K562 (cell line): Measurements from ENCODE around the gene TMEM86A. TPM values are rescaled to one million over a fixed set of nuclear protein-coding genes. Genes with fewer than 3 reads are reported as not detected.

Source experiments
- MAZ ChIP-seq, 2 experiments: fragments of 450-650 bp in 1 of 2; sonication (generic) in 1 of 2; formaldehyde crosslinking; IDR thresholded peaks in 1 of 2; conservative IDR thresholded peaks in 1 of 2; 2 replicates each; pipeline versions ENCODE4 v1.4.0 to v1.5.0; 2020; ENCODE audit warnings: mild to moderate bottlenecking in 1 of 2, missing genetic modification reagents in 1 of 2
- PPARD ChIP-seq: fragments of 250-450 bp; sonication (Bioruptor Pico); IDR thresholded peaks from 2 replicates; pipeline ENCODE4 v1.8.0; 2022; ENCODE audit warnings: inconsistent platforms, mild to moderate bottlenecking, moderate library complexity
- SIN3B ChIP-seq: fragments of 450-650 bp; IDR thresholded peaks from 2 replicates; pipeline ENCODE4 v1.6.1; 2017; ENCODE audit warnings: low read depth, mild to moderate bottlenecking, moderate library complexity
- polyA plus RNA-seq, 8 experiments: library from polyadenylated mRNA; depleted of rRNA in 4 of 8; stranded (reverse) in 5 of 8; unstranded in 3 of 8; fragments of >200 nt; fragmentation: Nextera tagmentation in 2 of 8; fragmentation: Illumina TruSeq in 1 of 8; extraction: Ambion mirVana in 2 of 8; extraction: Trizol in 1 of 8; gene quantifications; 2 replicates each; pipeline versions ENCODE4 v1.2.1 to v1.2.3, GENCODE V29; 2011 to 2014; ENCODE audit warnings: inconsistent platforms in 1 of 8, missing spikeins in 1 of 8
- total RNA-seq, 7 experiments: library from RNA; depleted of rRNA in 6 of 7; stranded (reverse); fragments of >200 nt in 6 of 7; fragmentation: Illumina TruSeq in 2 of 7; extraction: Trizol in 2 of 7; gene quantifications; 2 replicates each; pipeline versions ENCODE4 v1.2.1 to v1.2.3, GENCODE V29; 2011 to 2021; ENCODE audit warnings: low replicate concordance in 1 of 7
- TF ChIP-seq, protein P1 (sequence below), 2 experiments: fragments of 450-650 bp; formaldehyde crosslinking in 1 of 2; IDR thresholded peaks; 2 replicates each; pipeline versions ENCODE4 v1.4.0 to v1.6.1; 2014 to 2020; ENCODE audit warnings: mild to moderate bottlenecking in 2 of 2, borderline replicate concordance in 1 of 2, low read depth in 1 of 2
- TF ChIP-seq, protein P2 (sequence below), 2 experiments: IDR thresholded peaks; 2 replicates each; pipeline ENCODE4 v1.6.1; 2012; ENCODE audit warnings: improper control_type of control experiment in 2 of 2, low read depth in 2 of 2, low read length in 2 of 2, borderline replicate concordance in 1 of 2

TMEM86A gene
- total and polyA plus RNA-seq, 9 of the 15 experiments (the other 6 are each of a cell fraction or from before 2014, with no cell fraction given), result 0.22 to 1.3 (median 0.40) TPM; not detected in 2

DNA sequence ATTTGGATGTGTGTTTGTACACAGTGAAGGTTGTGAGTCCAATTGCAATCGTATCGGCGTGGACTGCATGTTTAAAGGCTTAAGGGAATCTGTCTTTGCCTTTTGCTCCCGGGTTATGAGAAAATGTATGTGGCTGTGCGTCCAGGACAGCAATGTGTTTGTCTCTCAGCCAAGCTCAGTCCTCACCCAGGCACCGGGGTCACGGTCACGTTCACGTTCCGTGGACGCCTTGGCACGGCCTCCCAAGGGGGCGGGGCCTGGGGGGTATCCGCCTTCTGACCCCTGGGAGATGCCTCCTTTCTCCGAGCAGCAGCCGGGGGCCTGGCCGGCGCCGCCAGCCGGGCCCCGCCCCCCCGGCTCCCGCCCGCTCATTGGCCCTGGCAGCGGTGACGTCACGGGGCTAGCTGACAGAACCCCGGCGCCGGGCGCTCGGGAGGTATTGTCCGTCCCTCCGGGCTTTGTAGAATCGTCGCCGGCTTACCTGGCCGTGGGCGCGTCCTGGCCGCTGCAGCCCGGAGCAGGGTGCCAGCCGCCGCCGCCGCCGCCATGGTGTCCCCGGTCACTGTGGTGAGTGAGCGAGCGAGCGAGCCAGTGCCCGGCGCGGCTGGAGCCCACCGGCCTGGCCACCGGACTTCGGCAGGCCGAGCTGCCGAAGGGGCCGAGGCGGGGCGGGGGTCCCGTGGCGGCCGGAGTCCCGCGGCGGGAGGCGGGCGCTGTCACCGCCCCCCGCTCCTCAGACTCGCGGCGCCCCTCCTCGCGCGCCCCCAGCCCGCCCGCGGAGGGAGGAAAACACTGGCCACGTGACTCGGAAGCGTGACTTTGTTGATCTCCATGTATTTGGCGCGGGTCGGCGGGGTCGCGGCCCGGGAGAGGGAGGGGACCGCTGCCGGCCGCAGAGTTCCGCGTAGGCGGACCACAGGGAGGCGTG is at the start of gene TMEM86A (continued):
- TF ChIP-seq, protein P1, sequence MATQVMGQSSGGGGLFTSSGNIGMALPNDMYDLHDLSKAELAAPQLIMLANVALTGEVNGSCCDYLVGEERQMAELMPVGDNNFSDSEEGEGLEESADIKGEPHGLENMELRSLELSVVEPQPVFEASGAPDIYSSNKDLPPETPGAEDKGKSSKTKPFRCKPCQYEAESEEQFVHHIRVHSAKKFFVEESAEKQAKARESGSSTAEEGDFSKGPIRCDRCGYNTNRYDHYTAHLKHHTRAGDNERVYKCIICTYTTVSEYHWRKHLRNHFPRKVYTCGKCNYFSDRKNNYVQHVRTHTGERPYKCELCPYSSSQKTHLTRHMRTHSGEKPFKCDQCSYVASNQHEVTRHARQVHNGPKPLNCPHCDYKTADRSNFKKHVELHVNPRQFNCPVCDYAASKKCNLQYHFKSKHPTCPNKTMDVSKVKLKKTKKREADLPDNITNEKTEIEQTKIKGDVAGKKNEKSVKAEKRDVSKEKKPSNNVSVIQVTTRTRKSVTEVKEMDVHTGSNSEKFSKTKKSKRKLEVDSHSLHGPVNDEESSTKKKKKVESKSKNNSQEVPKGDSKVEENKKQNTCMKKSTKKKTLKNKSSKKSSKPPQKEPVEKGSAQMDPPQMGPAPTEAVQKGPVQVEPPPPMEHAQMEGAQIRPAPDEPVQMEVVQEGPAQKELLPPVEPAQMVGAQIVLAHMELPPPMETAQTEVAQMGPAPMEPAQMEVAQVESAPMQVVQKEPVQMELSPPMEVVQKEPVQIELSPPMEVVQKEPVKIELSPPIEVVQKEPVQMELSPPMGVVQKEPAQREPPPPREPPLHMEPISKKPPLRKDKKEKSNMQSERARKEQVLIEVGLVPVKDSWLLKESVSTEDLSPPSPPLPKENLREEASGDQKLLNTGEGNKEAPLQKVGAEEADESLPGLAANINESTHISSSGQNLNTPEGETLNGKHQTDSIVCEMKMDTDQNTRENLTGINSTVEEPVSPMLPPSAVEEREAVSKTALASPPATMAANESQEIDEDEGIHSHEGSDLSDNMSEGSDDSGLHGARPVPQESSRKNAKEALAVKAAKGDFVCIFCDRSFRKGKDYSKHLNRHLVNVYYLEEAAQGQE (IDR thresholded peaks at IDR 0.05; ENCODE audit: borderline replicate concordance), result peak; percentile 19; the same call in 1 of the 2 replicates
- TF ChIP-seq, protein P1 (CRISPR knock-in tag; IDR thresholded peaks at IDR 0.05; ENCODE audit: low read depth), result no peak; the same call in 1 of the 2 replicates
- TF ChIP-seq SIN3B (0 out of 2 replicates have a peak, but pooled peaks have one; percentile 41), PPARD (CRISPR knock-in tag) (no peak), MAZ (CRISPR knock-in tag; conservative IDR thresholded peaks at IDR 0.05 in 1 of 2, IDR thresholded peaks at IDR 0.05 in 1 of 2) (peak in 1 of 2 experiments; percentile 9; a peak in 1 of 4 replicates)
- TF ChIP-seq, protein P2, sequence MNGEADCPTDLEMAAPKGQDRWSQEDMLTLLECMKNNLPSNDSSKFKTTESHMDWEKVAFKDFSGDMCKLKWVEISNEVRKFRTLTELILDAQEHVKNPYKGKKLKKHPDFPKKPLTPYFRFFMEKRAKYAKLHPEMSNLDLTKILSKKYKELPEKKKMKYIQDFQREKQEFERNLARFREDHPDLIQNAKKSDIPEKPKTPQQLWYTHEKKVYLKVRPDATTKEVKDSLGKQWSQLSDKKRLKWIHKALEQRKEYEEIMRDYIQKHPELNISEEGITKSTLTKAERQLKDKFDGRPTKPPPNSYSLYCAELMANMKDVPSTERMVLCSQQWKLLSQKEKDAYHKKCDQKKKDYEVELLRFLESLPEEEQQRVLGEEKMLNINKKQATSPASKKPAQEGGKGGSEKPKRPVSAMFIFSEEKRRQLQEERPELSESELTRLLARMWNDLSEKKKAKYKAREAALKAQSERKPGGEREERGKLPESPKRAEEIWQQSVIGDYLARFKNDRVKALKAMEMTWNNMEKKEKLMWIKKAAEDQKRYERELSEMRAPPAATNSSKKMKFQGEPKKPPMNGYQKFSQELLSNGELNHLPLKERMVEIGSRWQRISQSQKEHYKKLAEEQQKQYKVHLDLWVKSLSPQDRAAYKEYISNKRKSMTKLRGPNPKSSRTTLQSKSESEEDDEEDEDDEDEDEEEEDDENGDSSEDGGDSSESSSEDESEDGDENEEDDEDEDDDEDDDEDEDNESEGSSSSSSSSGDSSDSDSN (IDR thresholded peaks at IDR 0.05; ENCODE audit: borderline replicate concordance in 1 of 2, low read depth in 2 of 2, low read length in 2 of 2), result 0 out of 4 replicates have a peak, but pooled peaks of 1 of the 2 experiments have one; percentile 36
